GM21825 (cell line): Measurements from ENCODE around the gene EMCN.
"Not testable (repeated sequence)": the region's sequence is repeated elsewhere in the genome, so short reads cannot be mapped to it uniquely, and the experiment has no call there.

ENCODE experiments used
- ATAC-seq: cut with Tn5 transposase; IDR thresholded peaks from one replicate; pipeline ENCODE4 v1.9.1; 2021; ENCODE audit warnings: mild to moderate bottlenecking, moderate library complexity; ENCODE audit not compliant: unreplicated experiment

Gene EMCN

DNA sequence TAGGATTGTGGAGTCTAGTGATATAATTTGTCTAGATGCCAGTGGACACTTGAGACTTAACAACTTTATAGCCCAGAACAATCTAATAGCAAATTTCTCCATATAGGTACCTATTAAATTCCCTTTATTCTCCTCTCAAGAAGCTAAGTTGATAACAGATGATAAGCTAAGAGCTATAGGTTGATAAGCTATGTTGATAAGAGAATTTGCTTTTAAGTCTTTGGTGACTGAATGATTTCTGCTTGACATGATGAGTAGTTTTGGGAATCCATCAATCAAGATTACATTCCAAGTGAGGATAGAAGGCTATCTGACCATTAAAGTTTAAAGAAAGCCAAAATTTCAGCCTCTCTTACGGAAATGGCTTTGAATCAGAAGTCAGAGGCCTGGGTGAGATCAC lies 131.6 kb downstream of the EMCN start:
- no peak for ATAC-seq

DNA sequence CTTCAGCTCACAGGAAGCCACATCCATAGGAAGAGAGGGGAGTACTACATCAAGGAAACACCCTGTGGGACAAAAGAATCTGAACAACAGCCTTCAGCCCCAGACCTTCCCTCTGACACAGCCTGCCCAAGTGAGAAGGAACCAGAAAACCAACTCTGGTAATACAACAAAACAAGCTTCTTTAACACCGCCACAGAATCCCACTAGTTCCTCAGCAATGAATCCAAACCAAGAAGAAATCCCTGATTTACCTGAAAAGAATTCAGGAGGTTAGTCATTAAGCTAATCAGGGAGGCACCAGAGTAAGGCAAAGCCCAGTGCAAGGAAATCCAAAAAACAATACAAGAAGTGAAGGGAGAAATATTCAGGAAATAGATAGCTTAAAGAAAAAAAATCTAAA lies 137.4 kb downstream of the EMCN start:
- ATAC-seq = not testable (repeated sequence)

DNA sequence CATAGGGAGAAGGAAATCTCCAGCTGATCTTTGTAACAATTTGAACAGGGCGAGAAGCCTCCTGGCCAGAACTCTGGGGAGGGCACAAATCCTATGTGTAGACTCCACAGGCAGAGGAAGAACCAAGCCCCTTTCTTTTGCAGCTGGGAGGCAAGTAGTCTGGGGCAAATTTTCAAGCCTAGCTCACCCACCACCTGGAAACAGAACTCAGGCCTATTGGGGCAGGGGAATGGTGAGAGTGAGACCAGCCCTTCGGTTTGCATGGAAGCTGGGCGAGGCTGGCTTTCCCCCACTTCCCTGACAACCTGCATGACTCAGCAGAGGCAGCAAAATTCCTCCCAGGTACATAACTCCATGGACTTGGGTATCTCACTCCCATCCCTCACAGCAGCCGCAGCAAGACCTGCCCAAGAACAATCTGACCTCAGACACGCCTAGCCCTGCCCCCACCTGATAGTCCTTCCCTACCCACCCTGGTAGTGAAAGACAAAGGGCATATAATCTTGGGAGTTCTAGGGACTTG lies 138.2 kb downstream of the EMCN start:
- no peak for ATAC-seq

DNA sequence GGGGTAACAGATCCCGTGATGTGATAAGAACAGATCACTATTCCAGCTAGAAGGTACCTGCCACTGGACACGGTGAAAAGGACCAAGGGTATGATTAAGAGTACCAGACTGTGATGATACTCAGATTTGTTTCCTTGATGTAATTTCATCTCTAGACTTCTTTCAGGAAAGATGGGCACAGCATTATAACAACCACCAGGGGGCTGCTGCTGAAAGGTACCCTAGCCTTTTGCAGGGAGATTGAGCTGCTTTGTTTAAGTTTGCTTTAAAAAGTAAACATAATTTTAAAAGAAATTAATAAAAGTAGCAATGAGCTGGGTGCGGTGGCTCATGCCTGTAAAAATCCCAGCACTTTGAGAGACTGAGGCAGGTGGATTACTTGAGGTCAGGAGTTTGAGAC lies 145.4 kb downstream of the EMCN start:
- no peak for ATAC-seq

DNA sequence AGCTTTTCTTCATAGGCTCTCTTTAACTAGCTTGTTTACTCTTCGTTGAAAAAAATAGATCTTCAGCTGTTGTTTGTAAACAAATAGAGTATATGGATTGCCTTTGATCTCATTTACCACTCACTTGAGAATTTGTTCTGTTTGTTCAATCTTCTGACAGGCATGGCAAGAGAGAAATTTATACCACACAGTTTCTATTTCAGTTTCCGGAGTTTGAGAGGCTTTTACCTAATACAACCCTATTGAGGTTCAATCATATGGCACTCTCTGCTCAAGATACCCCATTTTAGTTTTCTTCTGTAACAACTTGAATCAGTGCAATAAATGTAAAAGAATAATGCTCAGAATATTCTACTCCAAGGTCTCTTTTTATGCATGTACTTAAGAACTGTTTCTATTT lies 148.0 kb downstream of the EMCN start:
- ATAC-seq = no peak

DNA sequence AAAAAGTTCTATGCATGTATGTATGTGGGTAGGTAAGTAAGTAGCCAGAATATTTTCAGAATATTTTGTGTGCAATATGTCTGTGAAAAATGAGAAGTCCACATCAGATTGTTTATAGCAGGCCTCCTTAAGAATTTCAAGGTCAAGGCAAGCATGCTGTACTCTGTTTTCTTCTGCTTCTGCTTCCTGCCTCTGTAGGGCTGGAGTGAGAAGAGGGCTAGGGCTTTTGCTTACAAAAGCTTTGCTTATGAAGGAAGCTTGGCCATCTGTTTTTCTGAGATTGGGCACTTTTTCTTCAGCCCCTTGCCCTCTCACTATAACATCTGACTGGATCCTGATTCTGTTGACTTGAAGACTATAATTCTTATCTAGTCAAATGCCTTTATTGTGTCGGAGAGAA lies 150.4 kb downstream of the EMCN start:
- no peak for ATAC-seq

DNA sequence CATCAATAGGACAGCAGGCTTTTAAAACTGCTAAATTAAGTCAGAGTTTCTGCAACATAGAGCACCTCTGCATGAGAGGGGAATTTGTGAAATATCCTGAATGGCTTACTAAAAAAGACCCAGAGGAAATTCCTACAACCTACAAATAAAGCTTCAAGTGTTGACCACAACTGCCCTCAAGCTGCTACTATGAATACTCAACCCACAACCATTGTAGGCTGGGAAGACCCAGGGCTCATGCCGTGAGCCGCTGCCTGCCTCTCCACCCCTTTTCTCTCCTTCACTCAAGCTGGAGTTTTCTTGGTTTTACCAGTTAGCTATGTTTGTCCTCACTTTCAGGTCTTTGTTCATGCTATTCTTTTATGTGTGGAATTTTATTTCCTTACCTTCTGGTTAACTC lies 151.6 kb downstream of the EMCN start:
- no peak for ATAC-seq

DNA sequence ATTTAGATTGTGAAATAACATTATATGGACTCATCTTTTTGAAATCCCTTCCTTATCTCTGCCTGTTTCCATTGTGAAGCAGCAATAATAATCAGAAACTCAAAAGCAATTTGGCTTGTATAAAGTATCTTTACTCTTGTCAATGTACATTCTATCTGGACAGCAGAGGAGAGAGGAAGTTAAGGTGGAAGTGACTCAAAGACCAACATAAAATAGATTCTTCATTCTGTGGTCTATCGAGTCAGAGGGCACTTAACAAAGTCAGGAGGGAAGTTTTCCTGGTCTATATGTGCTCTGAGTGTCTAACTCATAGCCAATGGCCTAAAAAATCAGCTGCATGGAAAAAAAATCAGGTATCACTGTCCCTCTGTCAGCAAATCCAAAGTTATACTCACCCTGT lies 155.5 kb downstream of the EMCN start:
- no peak for ATAC-seq

DNA sequence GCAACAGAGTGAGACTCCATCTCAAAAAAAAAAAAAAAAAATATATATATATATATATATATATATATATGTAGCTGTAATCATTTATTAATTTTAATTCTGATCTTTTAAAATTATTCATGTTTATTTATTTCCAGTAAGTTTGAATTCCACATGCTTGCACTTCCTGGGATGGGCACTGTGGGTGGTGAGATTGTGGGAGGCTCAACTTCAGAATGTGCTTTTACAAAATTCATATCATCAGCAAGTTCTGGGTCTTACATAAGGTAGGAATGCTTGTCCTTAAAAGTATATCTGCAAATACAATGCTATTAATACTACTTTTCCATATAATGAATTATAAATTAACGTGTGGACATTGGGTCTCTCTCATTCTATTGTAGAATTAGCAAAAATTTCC lies 156.5 kb downstream of the EMCN start:
- no peak for ATAC-seq

DNA sequence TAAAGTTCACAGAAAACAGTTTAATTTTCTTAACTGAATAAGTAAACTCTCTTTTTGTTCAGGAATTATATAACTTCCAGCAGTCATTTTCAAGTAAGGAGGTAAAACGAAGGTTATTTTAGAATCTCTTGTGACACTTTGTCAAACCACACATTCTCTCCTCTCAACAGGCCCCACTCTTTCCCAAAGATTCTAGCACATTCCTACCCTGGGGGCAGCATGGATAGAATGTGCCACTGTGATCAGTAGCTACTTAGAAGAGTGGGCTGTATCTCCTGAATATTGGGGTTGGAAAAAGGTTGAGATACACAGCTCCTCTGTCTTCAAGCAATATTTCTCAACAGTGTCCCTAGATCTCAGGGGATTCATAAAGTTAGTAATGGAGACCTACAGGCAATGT lies 157.6 kb downstream of the EMCN start:
- ATAC-seq = no peak

DNA sequence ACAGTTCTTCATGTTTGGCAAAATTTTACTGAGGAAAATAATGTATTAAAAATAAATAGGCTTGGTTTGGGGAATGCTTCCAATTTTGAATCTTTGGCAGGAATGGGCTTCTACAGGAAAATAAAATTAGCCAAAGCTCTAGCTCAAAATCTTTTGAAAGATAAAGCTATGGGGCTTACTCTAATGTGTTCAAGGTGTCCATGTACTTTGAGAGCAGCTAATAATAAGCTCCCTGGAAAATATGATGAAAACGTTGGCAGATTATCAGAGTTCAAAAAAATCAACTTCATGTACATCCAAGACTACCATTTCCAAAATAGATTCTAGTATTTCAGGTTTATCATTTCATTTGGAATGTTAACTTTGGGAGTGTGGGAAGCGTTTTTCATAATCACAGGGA lies 158.4 kb downstream of the EMCN start:
- no peak for ATAC-seq

DNA sequence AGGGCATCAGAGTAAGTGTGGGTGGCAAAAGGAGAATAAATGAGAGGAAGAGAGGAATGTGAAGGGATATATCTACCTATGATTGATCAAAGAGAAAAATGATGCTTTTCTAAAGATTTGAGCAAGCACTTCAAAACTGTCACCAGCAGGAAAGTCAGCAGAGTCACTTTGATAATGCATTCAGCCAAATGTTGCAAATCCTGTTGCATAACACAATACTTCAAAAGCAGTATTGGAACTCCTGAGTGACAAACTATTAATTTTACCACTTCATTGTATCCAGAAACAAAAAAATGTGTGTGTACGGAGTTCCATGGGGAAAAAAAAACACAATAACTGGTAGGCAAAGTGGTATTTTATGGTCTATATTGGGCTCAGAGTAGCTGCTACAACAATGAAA lies 160.3 kb downstream of the EMCN start:
- no peak for ATAC-seq

DNA sequence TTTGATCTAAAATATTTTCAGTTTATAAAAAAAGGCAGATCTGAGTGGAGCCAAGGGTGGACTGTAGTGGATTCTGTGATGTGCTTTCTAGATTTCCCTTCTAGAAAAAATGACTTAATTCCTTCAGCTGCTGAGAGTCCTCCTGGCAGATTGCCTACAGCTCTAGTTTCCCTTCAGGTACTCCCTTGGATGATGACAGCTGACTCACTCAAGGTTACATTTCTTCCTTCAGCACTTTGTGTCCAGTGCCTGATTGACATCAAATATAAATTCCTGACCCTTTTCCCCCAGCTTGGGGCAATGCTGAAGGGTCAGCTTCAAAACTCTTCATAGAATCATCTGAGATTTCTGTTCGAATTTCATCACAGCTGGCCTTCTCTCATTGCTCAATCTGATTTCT lies 161.7 kb downstream of the EMCN start:
- no peak for ATAC-seq

DNA sequence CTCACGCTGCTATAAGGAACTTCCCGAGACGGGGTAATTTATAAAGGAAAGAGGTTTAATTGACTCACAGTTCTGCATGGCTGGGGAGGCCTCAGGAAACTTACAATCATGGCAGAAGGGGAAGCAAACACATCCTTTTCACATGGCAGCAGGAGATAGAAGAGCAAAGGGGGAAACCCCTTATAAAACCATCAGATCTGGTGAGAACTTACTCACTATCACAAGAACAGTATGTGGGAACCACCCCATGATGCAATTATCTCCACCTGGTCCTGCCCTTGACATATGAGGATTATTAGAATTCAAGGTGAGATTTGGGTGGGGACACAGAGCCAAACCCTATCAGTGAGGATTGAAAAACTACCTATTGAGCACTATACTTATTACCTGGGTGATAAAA lies 165.5 kb downstream of the EMCN start:
- not testable (repeated sequence) for ATAC-seq

DNA sequence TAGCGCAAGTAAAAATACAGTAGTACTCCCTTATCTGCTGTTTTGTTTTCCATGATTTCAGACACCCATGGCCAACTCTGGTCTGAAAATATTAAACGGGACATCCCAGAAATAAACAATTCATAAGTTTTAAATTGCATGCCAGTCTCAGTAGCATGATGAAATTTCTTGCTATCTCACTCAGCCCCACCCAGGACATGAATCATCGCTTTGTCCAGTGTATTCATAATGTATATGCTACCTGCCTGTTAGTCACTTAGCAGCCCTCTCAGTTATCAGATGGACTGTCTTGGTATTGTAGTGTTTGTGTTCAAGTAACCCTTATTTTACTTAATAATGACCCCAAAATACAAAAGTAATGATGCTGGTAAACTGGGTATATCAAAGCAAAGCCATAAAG lies 169.3 kb downstream of the EMCN start:
- no peak for ATAC-seq

DNA sequence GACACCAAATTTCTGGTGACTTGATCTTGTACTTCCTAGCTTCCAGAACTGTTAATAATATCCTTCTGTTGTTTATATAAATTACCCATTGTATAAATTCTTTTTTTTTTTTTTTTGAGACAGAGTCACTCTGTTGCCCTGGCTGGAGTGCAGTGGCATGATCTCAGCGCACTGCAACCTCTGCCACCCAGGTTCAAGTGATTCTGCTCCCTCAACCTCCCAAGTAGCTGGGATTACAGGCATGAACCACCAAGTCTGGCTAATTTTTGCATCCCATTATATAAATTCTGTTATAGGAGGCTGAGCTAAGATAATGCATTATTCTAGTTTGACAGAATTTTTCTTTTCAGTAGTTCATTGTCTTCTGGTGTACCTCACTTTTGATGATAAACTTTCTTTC lies 170.6 kb downstream of the EMCN start:
- ATAC-seq = no peak

DNA sequence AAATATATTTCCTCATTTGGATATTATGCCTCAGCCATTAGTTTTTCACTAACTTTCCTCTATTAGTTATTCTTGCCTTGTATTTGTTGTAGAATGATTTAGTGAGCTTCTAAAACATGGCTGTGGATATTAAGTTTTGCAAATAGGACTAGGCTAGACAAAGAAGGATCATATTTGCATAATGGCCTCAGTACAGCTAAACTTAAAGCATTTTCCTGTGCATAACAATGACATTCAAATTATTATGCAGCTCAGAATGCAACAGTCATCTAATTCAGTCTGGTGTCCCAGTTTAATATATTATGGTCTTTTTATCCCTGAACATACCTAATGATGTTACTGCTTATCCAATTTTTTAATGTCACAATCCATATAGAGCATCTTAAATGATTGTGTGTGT lies 172.2 kb downstream of the EMCN start:
- ATAC-seq = no peak
